ENCODE results near the gene FRMD5. TPM values are rescaled to one million over a fixed set of nuclear protein-coding genes. Genes with fewer than 3 reads are reported as not detected.
"Not testable (repeated sequence)": the region's sequence is repeated elsewhere in the genome, so short reads cannot be mapped to it uniquely, and the experiment has no call there.

The FRMD5 gene
- total and polyA plus RNA-seq, 7 donors, result under 0.01 to 0.01 TPM; not detected in 5

- DNase-seq (no peak), ATAC-seq (no peak)
- Histone ChIP-seq H3K27ac (no peak overlapping the region), H3K36me3 (ENCODE audit: insufficient read depth in 1 of 2, low read depth in 1 of 2) (no peaks in the 10 kb centered on the region), H3K27me3 (ENCODE audit: insufficient read depth in 3 of 3, low read length in 2 of 3) (no peaks in the 10 kb centered on the region), H3K9me3 (no peaks in the 10 kb centered on the region), H3K4me3 (no peak overlapping the region), H3K4me1 (no peaks in the 10 kb centered on the region)
- intact Hi-C loops (cut with DNase I), result loop anchor here in 1 of 2 donors (10.0 kb wide), 1 partner anchor 46 kb away; no protein-coding TSS in a partner anchor
- WGBS, 3 donors, result 90 to 94% (median 92%) methylated on average over 2 of the region's 2 CpGs
- no peak for TF ChIP-seq CTCF (IDR thresholded peaks at IDR 0.05)
Observed at GRCh38 chr15:44009038-44009437, 186.0 kb downstream of the FRMD5 start.

- not testable (repeated sequence) for ATAC-seq; H3K9me3 ChIP-seq; H3K27ac ChIP-seq; DNase-seq; H3K27me3 ChIP-seq (ENCODE audit: insufficient read depth in 3 of 3, low read length in 2 of 3); H3K36me3 ChIP-seq (ENCODE audit: insufficient read depth in 1 of 2, low read depth in 1 of 2); H3K4me1 ChIP-seq; H3K4me3 ChIP-seq
- intact Hi-C loops (cut with DNase I), result loop anchor here in 1 of 2 donors (10.0 kb wide), 1 partner anchor 55 kb away; no protein-coding TSS in a partner anchor
- WGBS, 3 donors, result 43 to 51% (median 49%) methylated on average over 6 of the region's 6 CpGs
Observed at GRCh38 chr15:44000248-44000647, 194.8 kb downstream of the FRMD5 start.

GRCh38 chr15:43998607-43999006 lies 196.5 kb downstream of the FRMD5 start:
- WGBS, 3 donors, result 7 to 18% (median 11%) methylated on average over 4 of the region's 4 CpGs
- no peaks in the 10 kb centered on the region for H3K36me3 ChIP-seq (ENCODE audit: insufficient read depth in 1 of 2, low read depth in 1 of 2)
- H3K27me3 ChIP-seq (ENCODE audit: insufficient read depth in 3 of 3, low read length in 2 of 3), result no peaks in the 10 kb centered on the region
- ATAC-seq (no peak), DNase-seq (peak in 1 of 2 donors; percentile 20)
- H3K27ac ChIP-seq, result no peak overlapping the region
- intact Hi-C loops (cut with DNase I), result no loop called here
- no peaks in the 10 kb centered on the region for H3K4me1 ChIP-seq
- no peak overlapping the region for H3K4me3 ChIP-seq
- no peaks in the 10 kb centered on the region for H3K9me3 ChIP-seq
- TF ChIP-seq CTCF (IDR thresholded peaks at IDR 0.05), result no peak

- Histone ChIP-seq H3K27ac (no peak overlapping the region), H3K4me1 (no peaks in the 10 kb centered on the region), H3K27me3 (ENCODE audit: insufficient read depth in 3 of 3, low read length in 2 of 3) (no peaks in the 10 kb centered on the region), H3K9me3 (no peaks in the 10 kb centered on the region), H3K36me3 (ENCODE audit: insufficient read depth in 1 of 2, low read depth in 1 of 2) (no peaks in the 10 kb centered on the region), H3K4me3 (no peak overlapping the region)
- DNase-seq, result no peak
- intact Hi-C loops (cut with DNase I), result no loop called here
- no peak for ATAC-seq
- 42 to 59% (median 50%) methylated on average over 2 of the region's 2 CpGs for WGBS, 3 donors
- TF ChIP-seq CTCF (IDR thresholded peaks at IDR 0.05), result no peak
Observed at GRCh38 chr15:43991206-43991605, 203.9 kb downstream of the FRMD5 start.

- intact Hi-C loops (cut with DNase I), result no loop called here
- Histone ChIP-seq H3K27me3 (ENCODE audit: insufficient read depth in 3 of 3, low read length in 2 of 3) (no peaks in the 10 kb centered on the region), H3K27ac (no peak overlapping the region), H3K4me1 (no peaks in the 10 kb centered on the region), H3K9me3 (no peaks in the 10 kb centered on the region), H3K36me3 (ENCODE audit: insufficient read depth in 1 of 2, low read depth in 1 of 2) (no peaks in the 10 kb centered on the region), H3K4me3 (no peak overlapping the region)
- no peak for TF ChIP-seq CTCF (IDR thresholded peaks at IDR 0.05)
- no peak for DNase-seq
- WGBS, 3 donors, result 87 to 91% (median 91%) methylated on average over 15 of the region's 15 CpGs
- ATAC-seq, result no peak
Observed at GRCh38 chr15:43989938-43990337, 205.1 kb downstream of the FRMD5 start.

Measured in psoas muscle (tissue), 8 donors.